Mesendoderm (in vitro differentiated cells): Measurements from ENCODE around the gene NTN1.

Source experiments
- DNase-seq: peaks from one replicate; pipeline ENCODE4 v3.0.0; 2013
- H2AK5ac ChIP-seq: 2 replicates; pipeline ENCODE4 v1.6.1; 2013; ENCODE audit warnings: low read length, inconsistent platforms
- H2BK120ac ChIP-seq: 2 replicates; pipeline ENCODE4 v1.6.1; 2013; ENCODE audit warnings: low read depth, mild to moderate bottlenecking, low read length, moderate library complexity, mixed read lengths
- H2BK15ac ChIP-seq: replicated peaks from 2 replicates; pipeline ENCODE4 v1.6.1; 2013; ENCODE audit warnings: low read depth, mild to moderate bottlenecking, moderate library complexity
- H2BK5ac ChIP-seq: 2 replicates; pipeline ENCODE4 v1.6.1; 2013; ENCODE audit warnings: low read length, inconsistent platforms
- H3K18ac ChIP-seq: 2 replicates; pipeline ENCODE4 v1.6.1; 2013; ENCODE audit warnings: mild to moderate bottlenecking, low read length, mixed read lengths
- H3K23ac ChIP-seq: one replicate; pipeline ENCODE4 v1.6.1; 2013; ENCODE audit warnings: low read length
- H3K27ac ChIP-seq: 2 replicates; pipeline ENCODE4 v1.5.1; 2013; ENCODE audit warnings: low read depth, mild to moderate bottlenecking, inconsistent platforms, low read length, moderate library complexity
- H3K27me3 ChIP-seq: 2 replicates; pipeline ENCODE4 v1.6.1; 2013; ENCODE audit warnings: low read length, control low read depth, mild to moderate bottlenecking, inconsistent platforms; ENCODE audit not compliant: insufficient read depth, poor library complexity
- H3K36me3 ChIP-seq: 2 replicates; pipeline ENCODE4 v1.6.1; 2013; ENCODE audit warnings: low read length, inconsistent platforms; ENCODE audit not compliant: control insufficient read depth, insufficient read depth
- H3K4ac ChIP-seq: one replicate; pipeline ENCODE4 v1.6.1; 2013; ENCODE audit warnings: low read depth, mild to moderate bottlenecking, low read length, moderate library complexity
- H3K4me1 ChIP-seq: 2 replicates; pipeline ENCODE4 v1.6.1; 2013; ENCODE audit warnings: low read depth, low read length, inconsistent platforms; ENCODE audit not compliant: control insufficient read depth
- H3K4me2 ChIP-seq: 2 replicates; pipeline ENCODE4 v1.6.1; 2013; ENCODE audit warnings: low read length
- H3K4me3 ChIP-seq: 2 replicates; pipeline ENCODE4 v1.5.1; 2013; ENCODE audit warnings: mild to moderate bottlenecking, low read length
- H3K56ac ChIP-seq: one replicate; pipeline ENCODE4 v1.6.1; 2013; ENCODE audit warnings: low read length
- H3K79me1 ChIP-seq: 2 replicates; pipeline ENCODE4 v1.6.1; 2013; ENCODE audit warnings: low read length, inconsistent platforms
- H3K79me2 ChIP-seq: 2 replicates; pipeline ENCODE4 v1.6.1; 2013; ENCODE audit warnings: mild to moderate bottlenecking, low read length; ENCODE audit not compliant: control insufficient read depth, insufficient read depth
- H3K9ac ChIP-seq: 2 replicates; pipeline ENCODE4 v1.6.1; 2013; ENCODE audit warnings: low read length, inconsistent platforms
- H4K5ac ChIP-seq: one replicate; pipeline ENCODE4 v1.6.1; 2013; ENCODE audit warnings: low read length
- H4K8ac ChIP-seq: one replicate; pipeline ENCODE4 v1.6.1; 2013; ENCODE audit warnings: low read depth, mild to moderate bottlenecking, control low read depth, low read length, moderate library complexity
- WGBS: extraction: QIAGEN DNeasy Blood & Tissue Kit; methylation state at CpG from one replicate; pipeline ENCODE4 v1.1.7; 2013; ENCODE audit warnings: low lambda C conversion rate, missing lambda C conversion rate; ENCODE audit not compliant: insufficient coverage; ENCODE audit errors: extremely low coverage; 5-methylcytosine and 5-hydroxymethylcytosine counted together

The NTN1 gene

DNA sequence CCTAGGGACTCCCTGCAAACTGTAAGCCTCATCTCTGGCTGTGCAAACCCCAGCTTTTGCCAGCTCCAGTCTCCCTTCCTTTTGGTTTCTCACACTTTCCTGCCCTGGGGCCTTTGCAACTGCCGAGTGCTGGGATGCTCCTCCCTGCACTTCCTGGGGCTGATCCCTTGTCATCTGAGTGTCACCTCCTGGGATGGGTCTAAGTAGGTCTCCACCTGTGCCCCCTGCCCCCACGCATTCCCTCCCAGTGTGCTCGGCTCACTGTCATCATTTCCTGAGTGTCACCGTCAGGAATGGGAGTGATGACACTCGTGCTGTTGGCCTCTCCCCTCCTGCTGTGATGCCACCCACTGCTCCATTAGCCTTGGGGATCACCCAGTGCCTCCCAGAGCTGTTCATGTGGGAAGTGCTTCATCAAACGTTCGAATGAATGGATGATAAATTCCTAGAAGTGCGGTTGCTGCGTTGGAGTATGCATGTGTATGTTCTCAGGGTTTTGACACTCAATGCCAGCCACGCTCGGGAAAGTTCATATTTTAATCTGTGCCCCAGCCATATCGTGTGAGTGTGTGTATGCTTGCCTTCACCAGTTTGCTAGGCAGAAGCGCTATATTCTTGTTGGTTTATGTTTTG is 189.9 kb downstream of the NTN1 start:
- H4K8ac ChIP-seq: no peak overlapping the region
- no peak overlapping the region for H3K4ac ChIP-seq
- no peak overlapping the region for H4K5ac ChIP-seq
- no peak overlapping the region for H2BK120ac ChIP-seq
- H3K27me3 ChIP-seq: no peaks in the 10 kb centered on the region
- H3K79me2 ChIP-seq: no peaks in the 10 kb centered on the region
- H2AK5ac ChIP-seq: no peak overlapping the region
- peaks cover 2% of the 10 kb centered on the region for H3K4me1 ChIP-seq
- WGBS: no CpG with 5 or more reads among the region's 13 CpGs
- H2BK15ac ChIP-seq: no peak overlapping the region
- no peak overlapping the region for H3K18ac ChIP-seq
- H3K36me3 ChIP-seq: no peaks in the 10 kb centered on the region
- H3K23ac ChIP-seq: no peak overlapping the region
- H3K9ac ChIP-seq: no peak overlapping the region
- DNase-seq: peak; percentile 82
- H3K4me2 ChIP-seq: no peak overlapping the region
- no peak overlapping the region for H2BK5ac ChIP-seq
- no peak overlapping the region for H3K4me3 ChIP-seq
- peak overlapping the region; percentile 46 for H3K27ac ChIP-seq
- no peaks in the 10 kb centered on the region for H3K79me1 ChIP-seq
- H3K56ac ChIP-seq: no peak overlapping the region

DNA sequence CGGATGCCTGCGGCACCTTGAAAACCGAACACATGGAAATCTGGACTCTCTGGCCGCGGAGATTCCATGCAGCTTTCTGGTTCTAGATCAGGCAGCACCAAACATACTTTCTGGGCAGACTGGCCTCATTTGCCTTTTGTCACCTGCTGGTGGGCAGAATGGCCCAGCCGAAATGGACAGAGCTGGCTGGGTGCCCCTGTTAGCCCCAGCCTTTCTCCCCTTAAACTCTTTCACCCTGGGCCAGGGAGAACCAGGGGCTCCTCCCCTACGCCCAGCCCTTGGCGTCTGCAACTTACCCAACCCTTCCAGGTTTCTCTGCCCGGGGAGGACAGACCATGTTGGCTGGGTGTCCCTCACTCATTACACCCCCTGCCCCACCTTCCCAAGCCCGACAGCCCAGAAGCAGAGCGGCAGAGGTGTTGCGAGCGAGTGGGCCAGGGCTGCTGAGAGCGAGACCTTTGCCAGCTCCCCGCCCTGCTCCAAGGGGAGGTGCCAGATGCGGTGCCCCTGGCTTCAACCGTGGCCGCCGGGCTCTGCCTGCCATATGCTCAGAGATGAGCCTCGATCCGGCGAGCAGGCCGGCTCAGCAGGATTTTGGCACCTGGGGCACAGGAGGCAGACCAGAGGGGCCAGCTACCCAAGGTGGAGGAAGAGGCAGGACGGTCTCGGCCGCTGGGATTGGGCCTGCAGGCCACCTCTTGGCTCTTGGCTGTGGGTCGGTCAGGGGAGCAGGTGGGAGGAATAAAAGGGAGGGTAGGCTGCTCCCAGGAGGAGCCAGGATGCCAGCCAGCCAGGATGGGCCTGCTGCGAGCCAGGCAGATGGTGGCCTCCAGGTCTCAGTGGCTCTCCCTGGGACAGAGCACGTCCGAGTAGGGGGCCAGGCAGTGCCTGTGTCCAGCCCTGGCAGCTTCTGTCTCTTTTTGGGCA is 191.3 kb downstream of the NTN1 start:
- Histone ChIP-seq H2BK15ac (no peak overlapping the region), H2BK5ac (no peak overlapping the region), H3K9ac (no peak overlapping the region), H3K4me3 (no peak overlapping the region), H3K36me3 (no peaks in the 10 kb centered on the region), H2BK120ac (no peak overlapping the region), H3K79me1 (no peaks in the 10 kb centered on the region), H3K4me2 (no peak overlapping the region), H3K23ac (no peak overlapping the region), H4K8ac (no peak overlapping the region), H3K27ac (no peak overlapping the region), H3K79me2 (no peaks in the 10 kb centered on the region), H3K18ac (no peak overlapping the region), H3K27me3 (no peaks in the 10 kb centered on the region), H3K56ac (no peak overlapping the region), H4K5ac (no peak overlapping the region), H2AK5ac (no peak overlapping the region), H3K4me1 (peaks cover 5% of the 10 kb centered on the region), H3K4ac (no peak overlapping the region)
- no peak for DNase-seq
- no CpG with 5 or more reads among the region's 30 CpGs for WGBS

DNA sequence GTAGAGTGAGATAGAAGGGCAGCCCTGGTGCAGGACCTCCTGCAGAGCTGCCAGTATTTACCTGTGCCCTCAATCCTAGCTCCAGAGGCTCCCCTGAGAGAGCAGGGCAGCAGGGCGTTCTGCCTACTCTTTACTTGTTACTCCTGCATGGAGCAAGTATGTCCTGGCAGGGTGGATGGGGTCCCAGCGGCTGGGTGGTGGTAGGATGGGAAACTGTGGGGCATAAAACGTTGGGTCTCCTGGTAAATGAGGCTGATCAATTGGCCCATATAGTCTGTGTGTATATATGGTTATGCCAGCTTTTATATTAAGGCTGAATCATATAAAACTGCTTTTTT is 192.0 kb downstream of the NTN1 start:
- H4K5ac ChIP-seq: no peak overlapping the region
- WGBS: no CpG with 5 or more reads among the region's 3 CpGs
- no peak for DNase-seq
- H3K4me3 ChIP-seq: no peak overlapping the region
- no peak overlapping the region for H3K56ac ChIP-seq
- no peak overlapping the region for H3K9ac ChIP-seq
- H3K4me1 ChIP-seq: peaks cover 10% of the 10 kb centered on the region
- no peak overlapping the region for H3K4me2 ChIP-seq
- H3K18ac ChIP-seq: no peak overlapping the region
- H3K79me1 ChIP-seq: no peaks in the 10 kb centered on the region
- H3K36me3 ChIP-seq: no peaks in the 10 kb centered on the region
- no peak overlapping the region for H4K8ac ChIP-seq
- no peaks in the 10 kb centered on the region for H3K27me3 ChIP-seq
- no peak overlapping the region for H3K4ac ChIP-seq
- no peak overlapping the region for H3K27ac ChIP-seq
- H3K79me2 ChIP-seq: no peaks in the 10 kb centered on the region
- no peak overlapping the region for H2AK5ac ChIP-seq
- no peak overlapping the region for H2BK120ac ChIP-seq
- no peak overlapping the region for H3K23ac ChIP-seq
- no peak overlapping the region for H2BK15ac ChIP-seq
- H2BK5ac ChIP-seq: no peak overlapping the region

DNA sequence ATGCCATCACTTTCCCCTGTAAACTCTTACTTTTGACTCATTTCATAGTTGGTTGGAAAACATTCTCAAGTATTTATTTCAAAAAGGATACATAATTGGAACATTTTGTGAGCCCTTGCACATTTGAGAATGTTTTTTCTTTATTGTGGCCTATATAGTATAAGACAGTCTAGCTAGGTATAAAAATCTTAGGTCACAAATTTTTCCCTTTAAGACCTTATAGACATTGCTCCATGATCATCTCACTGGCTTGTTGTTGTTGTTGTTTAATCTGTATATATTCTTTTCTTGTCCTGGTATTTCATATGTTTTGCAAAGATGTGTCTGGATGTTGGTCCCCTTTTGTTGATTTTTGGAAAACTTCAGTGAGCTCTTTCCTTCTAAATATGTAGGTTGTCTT is 194.2 kb downstream of the NTN1 start:
- H3K4me2 ChIP-seq: no peak overlapping the region
- no peak overlapping the region for H3K18ac ChIP-seq
- no peak overlapping the region for H4K5ac ChIP-seq
- no peaks in the 10 kb centered on the region for H3K27me3 ChIP-seq
- H3K79me1 ChIP-seq: no peaks in the 10 kb centered on the region
- no peak overlapping the region for H3K4ac ChIP-seq
- no peak overlapping the region for H3K4me3 ChIP-seq
- no peak overlapping the region for H3K56ac ChIP-seq
- no peak overlapping the region for H4K8ac ChIP-seq
- no peak overlapping the region for H3K23ac ChIP-seq
- DNase-seq: no peak
- H2BK120ac ChIP-seq: no peak overlapping the region
- no peak overlapping the region for H3K9ac ChIP-seq
- no peaks in the 10 kb centered on the region for H3K79me2 ChIP-seq
- H3K4me1 ChIP-seq: peaks cover 14% of the 10 kb centered on the region
- H2BK5ac ChIP-seq: no peak overlapping the region
- no peak overlapping the region for H3K27ac ChIP-seq
- no peak overlapping the region for H2AK5ac ChIP-seq
- H2BK15ac ChIP-seq: no peak overlapping the region
- H3K36me3 ChIP-seq: no peaks in the 10 kb centered on the region

DNA sequence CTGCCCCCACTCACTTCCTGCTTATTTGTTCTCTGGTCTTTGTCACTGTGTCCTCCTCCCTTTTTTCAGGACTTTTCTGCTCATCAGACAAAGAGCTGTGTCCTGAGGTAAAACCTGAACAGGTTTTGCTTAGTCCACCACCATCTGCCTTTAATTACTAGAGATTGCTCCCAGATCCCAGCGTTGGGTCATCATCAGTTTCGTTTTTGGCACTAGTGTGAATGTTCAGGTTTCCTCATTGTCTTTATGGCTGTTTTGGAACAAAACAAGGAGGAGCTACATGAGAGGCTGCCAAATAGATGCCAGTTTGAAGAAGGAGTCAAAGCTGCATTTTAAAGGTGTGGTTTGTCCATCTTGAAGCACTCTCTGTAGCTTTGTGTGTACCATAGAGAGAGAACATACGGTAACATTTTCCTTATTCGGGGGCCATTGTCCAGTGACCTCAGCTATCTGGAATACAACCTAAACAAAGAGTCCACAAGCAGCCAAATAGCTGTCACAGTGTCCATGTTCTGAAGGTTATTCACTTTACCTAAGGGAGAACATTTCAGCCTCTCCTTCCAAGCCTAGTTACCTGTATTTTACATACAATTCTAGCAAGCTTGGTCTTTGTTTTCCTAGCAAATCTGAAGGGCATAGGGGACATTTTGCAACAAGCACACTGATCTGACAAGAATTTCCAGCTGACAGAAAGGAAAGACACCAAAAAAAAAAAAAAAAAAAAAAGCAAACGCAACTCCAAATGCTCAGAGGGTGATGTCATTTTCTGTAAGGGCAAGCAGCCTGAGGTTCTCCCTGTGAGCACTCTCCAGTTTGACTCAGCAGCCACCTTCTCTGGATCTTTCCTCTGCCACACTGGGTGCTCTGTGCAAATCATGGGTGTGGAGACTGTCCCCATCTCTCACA is 196.1 kb downstream of the NTN1 start:
- DNase-seq: peak; percentile 89
- Histone ChIP-seq H3K4ac (no peak overlapping the region), H3K4me3 (no peak overlapping the region), H3K4me1 (peaks cover 18% of the 10 kb centered on the region), H3K27me3 (no peaks in the 10 kb centered on the region), H2BK15ac (no peak overlapping the region), H2BK120ac (no peak overlapping the region), H3K27ac (no peak overlapping the region), H3K18ac (no peak overlapping the region), H3K36me3 (no peaks in the 10 kb centered on the region), H3K79me2 (no peaks in the 10 kb centered on the region), H3K79me1 (no peaks in the 10 kb centered on the region), H4K8ac (peak overlapping the region; percentile 31), H3K9ac (peak overlapping the region; percentile 23), H2AK5ac (no peak overlapping the region), H2BK5ac (no peak overlapping the region), H3K23ac (no peak overlapping the region), H3K56ac (peak overlapping the region; percentile 31), H4K5ac (no peak overlapping the region), H3K4me2 (no peak overlapping the region)
- no CpG with 5 or more reads among the region's 5 CpGs for WGBS
